Tibial nerve (tissue), 4 donors: ENCODE data around the gene MEIG1. TPM values are rescaled to one million over a fixed set of nuclear protein-coding genes. Genes with fewer than 3 reads are reported as not detected.
A peak's percentile ranks its signal among the peaks of the same experiment; 100 is the strongest.

Experiments used
- DNase-seq, 2 donors: peaks; one replicate each; pipeline ENCODE4 v3.0.0-alpha.2; 2019; ENCODE audit warnings: low spot score in 2 of 2
- H3K27ac ChIP-seq, 4 donors: fragments of 200-600 bp; sonication (generic) in 3 of 4; one replicate each; pipeline ENCODE4 v1.5.1; 2017 to 2019; ENCODE audit warnings: mild to moderate bottlenecking in 1 of 4
- H3K27me3 ChIP-seq, 2 donors: fragments of 200-600 bp; sonication (generic) in 1 of 2; one replicate each; pipeline versions ENCODE4 v1.5.1 to v1.6.0; 2017 to 2019
- H3K36me3 ChIP-seq, 3 donors: fragments of 200-600 bp; sonication (generic); one replicate each; pipeline ENCODE4 v1.5.1; 2018 to 2019
- H3K4me1 ChIP-seq, 4 donors: fragments of 200-600 bp; sonication (generic) in 3 of 4; one replicate each; pipeline ENCODE4 v1.5.1; 2017 to 2019
- H3K4me3 ChIP-seq, 4 donors: fragments of 200-600 bp; sonication (generic) in 3 of 4; one replicate each; pipeline ENCODE4 v1.5.1; 2017 to 2019; ENCODE audit warnings: mild to moderate bottlenecking in 1 of 4, moderate library complexity in 1 of 4
- H3K9me3 ChIP-seq, 4 donors: fragments of 200-600 bp; sonication (generic) in 3 of 4; one replicate each; pipeline ENCODE4 v1.5.1; 2017 to 2019
- CTCF ChIP-seq, 5 experiments: fragments of 200-600 bp in 3 of 5; fragments of 450-650 bp in 2 of 5; sonication (generic) in 3 of 5; IDR thresholded peaks; one replicate each; pipeline ENCODE4 v1.5.1; 2016 to 2019; ENCODE audit warnings: antibody characterized with exemption in 5 of 5, mild to moderate bottlenecking in 3 of 5, moderate library complexity in 2 of 5
- EP300 ChIP-seq, 2 donors: sonication (generic); formaldehyde crosslinking; IDR thresholded peaks; one replicate each; pipeline ENCODE4 v1.6.1; 2017; ENCODE audit warnings: antibody characterized with exemption in 2 of 2, mild to moderate bottlenecking in 1 of 2
- POLR2A ChIP-seq, 2 donors: fragments of 450-650 bp; IDR thresholded peaks; one replicate each; pipeline ENCODE4 v1.6.1; 2017; ENCODE audit warnings: antibody characterized with exemption in 2 of 2, mild to moderate bottlenecking in 2 of 2, moderate library complexity in 2 of 2
- WGBS, 2 donors: methylation state at CpG; one replicate each; pipeline ENCODE4 v1.1.5; 2018; 5-methylcytosine and 5-hydroxymethylcytosine counted together
- total RNA-seq, 4 donors: library from RNA; depleted of rRNA; stranded (reverse); fragments of >200 nt; gene quantifications; one replicate each; pipeline ENCODE4 v1.1.0, GENCODE V29; 2016

Gene MEIG1
- total RNA-seq, 4 donors from 2014 or later = not detected

- no peak for DNase-seq
- no peak for TF ChIP-seq CTCF (IDR thresholded peaks at IDR 0.05)
- TF ChIP-seq EP300 (IDR thresholded peaks at IDR 0.05) = no peak
- TF ChIP-seq POLR2A (IDR thresholded peaks at IDR 0.05) = no peak
- no peaks in the 10 kb centered on the region for H3K9me3 ChIP-seq
- peaks cover 0 to 18% (median 2%) of the 10 kb centered on the region in 4 donors for H3K4me1 ChIP-seq
- H3K4me3 ChIP-seq = no peak overlapping the region
- peaks cover 0 to 68% (median 9%) of the 10 kb centered on the region in 3 donors for H3K36me3 ChIP-seq
- WGBS, 2 donors = 94 to 100% methylated on average over 1 of the region's 1 CpG
- H3K27ac ChIP-seq = no peak overlapping the region
- no peaks in the 10 kb centered on the region for H3K27me3 ChIP-seq
Observed at GRCh38 chr10:14947268-14947667, 11.9 kb upstream of the MEIG1 start.

- H3K36me3 ChIP-seq = peaks cover 0 to 51% (median 9%) of the 10 kb centered on the region in 3 donors
- H3K4me1 ChIP-seq = peaks cover 0 to 28% (median 9%) of the 10 kb centered on the region in 4 donors
- 93% methylated on average over 5 of the region's 5 CpGs for WGBS, 2 donors
- no peak overlapping the region for H3K27ac ChIP-seq
- no peaks in the 10 kb centered on the region for H3K9me3 ChIP-seq
- no peaks in the 10 kb centered on the region for H3K27me3 ChIP-seq
- DNase-seq = no peak
- no peak overlapping the region for H3K4me3 ChIP-seq
- TF ChIP-seq CTCF (IDR thresholded peaks at IDR 0.05) = no peak
- no peak for TF ChIP-seq EP300 (IDR thresholded peaks at IDR 0.05)
- TF ChIP-seq POLR2A (IDR thresholded peaks at IDR 0.05) = no peak
Observed at GRCh38 chr10:14949291-14949690, 9.9 kb upstream of the MEIG1 start.

GRCh38 chr10:14952851-14953423, 6.3 kb upstream of the MEIG1 start:
- Histone ChIP-seq H3K36me3 (peaks cover 0 to 21% (median 0%) of the 10 kb centered on the region in 3 donors), H3K4me1 (peaks cover 0 to 36% (median 17%) of the 10 kb centered on the region in 4 donors), H3K27ac (peak overlapping the region; percentile 40 to 92 (median 86)), H3K9me3 (no peaks in the 10 kb centered on the region), H3K27me3 (no peaks in the 10 kb centered on the region), H3K4me3 (peak overlapping the region; percentile 55 to 79 (median 72))
- WGBS, 2 donors = 23 to 24% methylated on average over 10 of the region's 10 CpGs
- no peak for TF ChIP-seq CTCF (IDR thresholded peaks at IDR 0.05)
- no peak for TF ChIP-seq POLR2A (IDR thresholded peaks at IDR 0.05)
- no peak for TF ChIP-seq EP300 (IDR thresholded peaks at IDR 0.05)
- no peak for DNase-seq

GRCh38 chr10:14953424-14954000, 5.7 kb upstream of the MEIG1 start:
- 0 to 1% methylated on average over 16 to 23 of the region's 32 CpGs for WGBS, 2 donors
- TF ChIP-seq EP300 (IDR thresholded peaks at IDR 0.05) (no peak), POLR2A (IDR thresholded peaks at IDR 0.05) (no peak), CTCF (IDR thresholded peaks at IDR 0.05) (peak in 1 of 5 experiments; percentile 17)
- peak; percentile 28 for DNase-seq
- H3K36me3 ChIP-seq = peaks cover 0 to 15% (median 0%) of the 10 kb centered on the region in 3 donors
- no peaks in the 10 kb centered on the region for H3K9me3 ChIP-seq
- H3K4me3 ChIP-seq = peak overlapping the region; percentile 55 to 79 (median 72)
- H3K27ac ChIP-seq = peak overlapping the region; percentile 40 to 92 (median 86)
- H3K27me3 ChIP-seq = no peaks in the 10 kb centered on the region
- H3K4me1 ChIP-seq = peaks cover 0 to 36% (median 17%) of the 10 kb centered on the region in 4 donors
